SIG-M5 treated with dmso at 0.1 percent for 504 hours (cell line): ENCODE data around the gene MERTK.
"Not testable (repeated sequence)": the region's sequence is repeated elsewhere in the genome, so short reads cannot be mapped to it uniquely, and the experiment has no call there.

Source experiments
- DNase-seq: peaks from one replicate; lab custom pipeline; 2025; ENCODE audit not compliant: unreplicated experiment; lab: John Stamatoyannopoulos, UW

Gene MERTK

DNA sequence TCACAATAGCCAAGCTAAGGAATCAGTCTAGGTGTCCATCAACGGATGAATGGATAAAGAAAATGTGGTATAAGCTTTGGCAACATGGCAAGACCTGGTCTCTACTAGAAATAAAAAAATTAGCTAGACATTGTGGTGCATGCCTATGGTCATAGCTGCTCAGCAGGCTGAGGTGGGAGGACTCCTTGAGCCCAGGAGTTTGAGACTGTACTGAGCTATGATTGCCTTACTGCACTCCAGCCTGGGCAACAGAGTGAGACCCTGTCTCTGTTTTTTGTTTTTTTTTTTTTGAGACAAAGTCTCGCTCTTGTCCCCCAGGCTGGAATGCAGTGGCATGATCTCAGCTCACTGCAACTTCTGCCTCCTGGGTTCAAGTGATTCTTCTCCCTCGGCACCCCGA lies 11.6 kb downstream of the MERTK start:
- not testable (repeated sequence) for DNase-seq

- DNase-seq: no peak
Observed at GRCh38 chr2:111910609-111911277, 12.3 kb downstream of the MERTK start.

- not testable (repeated sequence) for DNase-seq
Observed at GRCh38 chr2:111911295-111911977, 13.0 kb downstream of the MERTK start.

DNA sequence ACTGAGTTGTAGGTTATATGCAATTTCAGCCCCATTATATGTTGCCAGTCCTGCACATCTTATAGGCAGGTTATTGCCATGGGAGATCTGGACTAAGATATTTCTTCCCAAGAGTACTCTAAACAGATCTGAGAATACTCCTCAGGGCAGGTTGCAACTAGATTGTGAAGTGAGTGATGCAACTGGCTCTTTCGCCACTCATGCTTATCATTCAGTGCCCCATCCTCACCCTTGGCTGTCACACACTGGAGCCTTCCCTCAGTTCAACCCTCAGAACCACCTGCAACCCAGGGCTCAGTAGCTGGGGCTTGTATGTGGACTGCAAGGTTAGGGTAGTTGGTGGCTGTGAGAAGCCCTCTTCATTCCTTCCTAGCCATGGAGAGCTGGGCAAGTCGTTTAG lies 14.1 kb downstream of the MERTK start:
- peak; percentile 49 for DNase-seq

DNA sequence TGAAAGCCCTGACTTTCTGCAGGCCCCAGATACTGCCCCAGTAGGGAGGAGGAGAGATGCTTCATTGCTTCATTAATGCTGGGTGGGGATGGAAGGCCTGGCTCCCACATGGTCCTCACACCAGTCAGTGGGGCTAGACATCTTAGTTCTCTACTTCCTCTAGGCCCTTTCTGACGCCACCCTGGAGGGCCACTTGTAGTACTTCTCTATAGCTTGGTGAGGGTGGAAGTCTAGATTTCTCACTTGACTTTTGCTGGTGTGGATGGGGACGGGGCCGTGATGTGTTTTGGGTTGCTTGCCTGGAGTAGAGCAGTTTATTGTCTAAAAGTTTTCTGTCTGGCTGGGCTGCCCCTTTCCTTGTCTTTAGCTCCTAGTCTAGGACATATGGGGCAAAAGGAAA lies 18.7 kb downstream of the MERTK start:
- DNase-seq: no peak

- no peak for DNase-seq
Observed at GRCh38 chr2:111918383-111918806, 20.0 kb downstream of the MERTK start.

DNA sequence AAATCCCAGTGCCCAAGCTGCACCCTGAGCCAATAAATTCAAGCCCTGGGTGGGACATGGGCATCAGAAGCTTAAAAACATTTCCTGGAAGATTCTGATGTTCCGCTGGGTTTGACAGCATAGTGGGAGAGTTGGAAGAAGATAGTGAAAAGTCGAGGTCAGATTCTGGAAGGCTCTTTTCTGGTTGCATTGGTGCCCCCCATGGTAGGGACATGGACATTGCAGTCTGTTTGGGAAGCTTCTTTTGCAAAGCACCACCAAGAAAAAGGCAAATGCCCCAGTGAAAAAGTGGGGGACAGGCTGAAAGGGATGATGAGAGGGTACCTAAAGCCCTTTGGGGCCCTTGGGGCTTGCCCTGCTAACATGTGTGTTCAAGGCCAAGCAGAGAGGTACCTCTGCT lies 21.0 kb downstream of the MERTK start:
- no peak for DNase-seq

DNA sequence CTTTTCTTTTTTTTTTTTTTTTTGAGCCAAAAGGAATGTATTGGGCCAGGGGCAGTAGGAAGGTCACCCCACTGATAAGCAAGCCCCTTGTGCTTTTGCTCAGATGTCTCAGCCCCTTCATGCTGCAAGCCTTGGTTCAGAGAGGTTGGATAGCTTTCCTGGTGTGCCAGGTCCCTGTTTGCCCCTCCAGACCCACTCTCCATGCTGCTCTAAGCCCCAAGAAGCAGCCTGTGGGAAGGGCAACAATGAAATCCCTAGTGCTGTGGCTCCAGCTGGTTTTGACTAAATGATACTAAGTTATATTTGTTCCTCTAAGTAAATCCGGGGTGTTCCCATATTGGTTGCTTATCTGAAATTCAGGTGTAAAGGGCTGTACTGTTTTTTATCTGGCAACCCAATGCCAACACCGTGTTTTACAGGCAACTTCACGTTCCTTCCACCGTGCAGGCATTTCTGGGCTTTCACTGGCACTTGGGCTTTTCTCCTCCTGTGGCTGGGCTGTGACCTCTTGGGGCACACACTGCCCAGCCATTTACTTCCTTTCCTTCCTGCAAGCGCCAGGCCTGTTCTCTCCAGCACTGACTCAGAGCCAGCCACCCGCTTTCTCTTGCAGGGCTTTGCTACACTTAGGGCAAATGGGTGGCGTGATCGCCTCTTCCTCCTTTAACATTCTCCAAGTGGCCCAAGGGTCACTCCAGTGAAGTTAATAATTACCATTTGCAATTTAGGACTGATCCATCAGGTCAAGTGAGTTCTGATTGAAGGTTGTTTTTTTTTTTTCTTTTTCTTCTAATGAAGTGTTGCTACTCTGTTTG lies 21.6 kb downstream of the MERTK start:
- DNase-seq: no peak

- DNase-seq: no peak
Observed at GRCh38 chr2:111923276-111923804, 24.9 kb downstream of the MERTK start.

DNA sequence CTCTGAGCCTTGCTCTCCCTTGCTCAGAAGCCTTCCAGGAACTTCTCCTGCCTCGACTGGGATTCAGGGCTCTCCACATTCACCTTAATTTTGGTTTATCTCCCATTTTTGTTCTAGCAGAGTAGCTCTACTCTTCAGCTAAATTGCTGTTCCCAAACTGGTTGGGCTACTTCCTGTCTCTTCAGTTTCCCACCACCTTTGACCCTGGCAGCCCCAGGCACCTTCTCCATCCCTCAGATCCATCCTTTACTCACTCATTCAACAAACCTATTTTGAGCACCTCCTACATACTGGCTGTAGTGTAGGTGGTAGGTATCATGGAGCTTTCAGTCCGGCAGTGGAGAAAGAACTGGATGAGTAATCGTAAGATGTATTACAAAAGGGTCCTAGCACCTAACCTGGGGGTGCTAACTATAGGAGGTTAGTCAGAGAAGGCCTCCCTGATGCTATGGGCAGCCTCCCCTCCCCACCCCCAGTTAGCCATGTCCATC lies 26.3 kb downstream of the MERTK start:
- no peak for DNase-seq

DNA sequence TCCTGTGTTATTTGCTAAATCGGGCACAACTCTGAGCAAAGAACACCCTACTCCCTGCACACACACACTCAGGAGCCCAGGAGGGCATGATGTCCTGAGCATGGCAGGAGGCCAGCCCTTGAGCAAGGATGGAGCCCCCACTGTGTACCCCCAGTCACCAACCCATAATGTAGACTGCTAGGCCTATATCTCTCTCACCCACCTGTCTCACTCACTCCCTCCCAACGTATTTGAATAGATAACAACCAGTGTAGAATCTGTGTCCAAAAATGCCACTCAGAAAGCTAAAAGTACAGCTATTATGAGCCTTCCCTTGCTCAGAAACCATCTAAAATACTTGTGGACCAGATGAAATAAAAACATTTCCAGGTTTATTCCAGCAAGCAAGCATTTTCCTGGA lies 29.3 kb downstream of the MERTK start:
- DNase-seq: no peak

GRCh38 chr2:111930409-111930808 lies 32.0 kb downstream of the MERTK start:
- DNase-seq: no peak

GRCh38 chr2:111930875-111931274 lies 32.5 kb downstream of the MERTK start:
- DNase-seq: no peak

DNA sequence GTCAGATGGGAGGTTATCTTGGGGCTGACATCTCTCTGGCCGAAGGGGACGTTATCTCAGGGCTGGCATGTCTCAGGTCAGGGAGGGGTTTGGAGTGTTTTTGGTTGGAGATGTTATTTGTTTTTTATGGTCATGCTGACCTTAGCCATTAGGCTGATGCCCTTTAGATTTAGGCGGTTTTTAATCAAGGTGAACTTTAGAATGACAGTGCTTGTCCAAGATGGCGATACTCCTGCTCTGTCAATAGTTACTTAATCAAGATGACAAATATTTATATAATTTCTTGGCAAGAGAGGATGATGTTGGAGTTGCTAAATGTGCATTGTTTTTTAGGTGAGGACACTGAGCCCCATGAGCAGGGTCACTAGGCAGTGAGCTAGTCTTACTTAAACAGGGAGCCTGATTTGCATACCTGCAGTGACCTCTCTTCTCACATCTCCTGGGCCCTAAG lies 34.5 kb downstream of the MERTK start:
- no peak for DNase-seq

DNA sequence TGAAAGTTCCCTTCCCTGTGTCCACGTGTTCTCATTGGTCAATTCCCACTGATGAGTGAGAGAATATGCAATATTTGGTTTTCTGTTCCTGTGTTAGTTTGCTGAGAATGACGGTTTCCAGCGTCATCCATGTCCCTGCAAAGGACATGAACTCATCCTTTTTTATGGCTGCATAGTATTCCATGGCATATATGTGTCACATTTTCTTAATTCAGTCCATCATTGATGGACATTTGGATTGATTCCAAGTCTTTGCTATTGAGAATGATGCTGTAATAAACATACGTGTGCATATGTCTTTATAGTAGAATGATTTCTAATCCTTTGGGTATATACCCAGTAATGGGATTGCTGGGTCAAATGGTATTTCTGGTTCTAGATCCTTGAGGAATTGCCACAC lies 35.5 kb downstream of the MERTK start:
- DNase-seq: not testable (repeated sequence)

DNA sequence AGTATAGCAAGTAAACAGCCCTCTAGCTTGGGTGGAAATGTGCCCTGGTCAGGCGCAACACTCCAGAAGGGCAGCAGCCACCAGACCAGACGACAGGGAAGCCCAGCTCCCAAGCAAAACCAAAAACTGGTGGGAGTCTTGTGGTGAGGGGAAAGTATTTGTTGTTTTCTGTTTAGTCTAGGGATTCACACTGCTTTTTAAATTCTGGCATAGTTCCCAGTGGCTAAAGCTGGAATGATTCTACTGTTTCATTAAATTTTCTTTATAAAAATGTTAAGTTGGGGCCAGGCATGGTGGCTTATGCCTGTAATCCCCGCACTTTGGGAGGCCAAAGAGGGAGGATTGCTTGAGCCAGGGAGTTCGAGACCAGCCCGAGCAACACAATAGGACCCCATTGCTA lies 38.5 kb downstream of the MERTK start:
- no peak for DNase-seq

DNA sequence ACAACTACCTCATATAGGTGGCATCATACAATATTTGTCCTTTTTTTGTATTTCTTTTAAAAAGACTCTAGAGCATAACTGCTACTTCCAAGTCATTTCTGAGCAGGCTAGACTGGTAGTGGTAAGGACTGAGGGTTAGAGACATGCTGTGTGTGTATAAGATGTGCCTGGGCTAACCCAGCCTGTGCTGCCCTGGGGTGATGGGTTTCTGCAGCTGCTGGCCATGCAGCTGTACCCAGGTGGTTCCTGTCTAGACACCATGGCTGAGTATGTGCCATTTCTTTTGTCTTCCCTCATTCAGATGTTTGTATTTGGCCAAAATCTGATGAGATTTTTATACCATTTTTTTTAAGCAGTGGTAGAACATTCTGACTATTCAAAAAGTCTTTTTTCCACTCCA lies 40.0 kb downstream of the MERTK start:
- no peak for DNase-seq

GRCh38 chr2:111940333-111941196 lies 42.2 kb downstream of the MERTK start:
- no peak for DNase-seq

- no peak for DNase-seq
Observed at GRCh38 chr2:111941531-111941930, 43.1 kb downstream of the MERTK start.

- DNase-seq: peak; percentile 12
Observed at GRCh38 chr2:111944531-111945210, 46.3 kb downstream of the MERTK start.
